GM18499 (cell line): Measurements from ENCODE around the gene CORIN.

Experiments used
- ATAC-seq: cut with Tn5 transposase; IDR thresholded peaks from one replicate; pipeline ENCODE4 v1.9.1; 2021; ENCODE audit warnings: moderate number of reproducible peaks; ENCODE audit not compliant: insufficient read depth, unreplicated experiment

Gene CORIN, protein sequence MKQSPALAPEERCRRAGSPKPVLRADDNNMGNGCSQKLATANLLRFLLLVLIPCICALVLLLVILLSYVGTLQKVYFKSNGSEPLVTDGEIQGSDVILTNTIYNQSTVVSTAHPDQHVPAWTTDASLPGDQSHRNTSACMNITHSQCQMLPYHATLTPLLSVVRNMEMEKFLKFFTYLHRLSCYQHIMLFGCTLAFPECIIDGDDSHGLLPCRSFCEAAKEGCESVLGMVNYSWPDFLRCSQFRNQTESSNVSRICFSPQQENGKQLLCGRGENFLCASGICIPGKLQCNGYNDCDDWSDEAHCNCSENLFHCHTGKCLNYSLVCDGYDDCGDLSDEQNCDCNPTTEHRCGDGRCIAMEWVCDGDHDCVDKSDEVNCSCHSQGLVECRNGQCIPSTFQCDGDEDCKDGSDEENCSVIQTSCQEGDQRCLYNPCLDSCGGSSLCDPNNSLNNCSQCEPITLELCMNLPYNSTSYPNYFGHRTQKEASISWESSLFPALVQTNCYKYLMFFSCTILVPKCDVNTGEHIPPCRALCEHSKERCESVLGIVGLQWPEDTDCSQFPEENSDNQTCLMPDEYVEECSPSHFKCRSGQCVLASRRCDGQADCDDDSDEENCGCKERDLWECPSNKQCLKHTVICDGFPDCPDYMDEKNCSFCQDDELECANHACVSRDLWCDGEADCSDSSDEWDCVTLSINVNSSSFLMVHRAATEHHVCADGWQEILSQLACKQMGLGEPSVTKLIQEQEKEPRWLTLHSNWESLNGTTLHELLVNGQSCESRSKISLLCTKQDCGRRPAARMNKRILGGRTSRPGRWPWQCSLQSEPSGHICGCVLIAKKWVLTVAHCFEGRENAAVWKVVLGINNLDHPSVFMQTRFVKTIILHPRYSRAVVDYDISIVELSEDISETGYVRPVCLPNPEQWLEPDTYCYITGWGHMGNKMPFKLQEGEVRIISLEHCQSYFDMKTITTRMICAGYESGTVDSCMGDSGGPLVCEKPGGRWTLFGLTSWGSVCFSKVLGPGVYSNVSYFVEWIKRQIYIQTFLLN

GRCh38 chr4:47837908-47838294 is at the start of gene CORIN:
CORIN (minus strand) TSS chr4:47838067; CDS start chr4:47837949, 118 bp downstream.
- ATAC-seq, result no peak

DNA sequence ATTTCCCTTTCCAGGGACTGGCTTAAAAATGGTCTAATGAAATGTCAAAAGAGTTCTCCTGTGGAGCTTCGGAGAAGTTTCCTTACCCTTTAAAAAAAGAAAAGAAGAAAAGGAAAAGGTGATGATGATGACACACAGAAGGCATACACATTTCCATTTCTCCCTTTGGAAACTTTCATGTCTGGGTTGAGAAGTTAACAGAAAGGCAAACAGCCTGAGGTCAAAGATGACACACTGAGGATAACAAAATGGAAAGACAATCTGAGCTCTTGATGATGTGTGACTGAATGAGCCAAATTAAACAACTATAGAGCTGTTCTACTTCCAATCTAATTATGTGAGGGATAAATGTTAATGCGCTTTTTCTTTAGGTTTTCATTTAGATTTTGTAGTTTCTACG is 44.4 kb upstream of the CORIN start:
- ATAC-seq, result no peak

- no peak for ATAC-seq
These were observed 41.6 kb upstream of the CORIN start for GRCh38 chr4:47879458-47879857.

DNA sequence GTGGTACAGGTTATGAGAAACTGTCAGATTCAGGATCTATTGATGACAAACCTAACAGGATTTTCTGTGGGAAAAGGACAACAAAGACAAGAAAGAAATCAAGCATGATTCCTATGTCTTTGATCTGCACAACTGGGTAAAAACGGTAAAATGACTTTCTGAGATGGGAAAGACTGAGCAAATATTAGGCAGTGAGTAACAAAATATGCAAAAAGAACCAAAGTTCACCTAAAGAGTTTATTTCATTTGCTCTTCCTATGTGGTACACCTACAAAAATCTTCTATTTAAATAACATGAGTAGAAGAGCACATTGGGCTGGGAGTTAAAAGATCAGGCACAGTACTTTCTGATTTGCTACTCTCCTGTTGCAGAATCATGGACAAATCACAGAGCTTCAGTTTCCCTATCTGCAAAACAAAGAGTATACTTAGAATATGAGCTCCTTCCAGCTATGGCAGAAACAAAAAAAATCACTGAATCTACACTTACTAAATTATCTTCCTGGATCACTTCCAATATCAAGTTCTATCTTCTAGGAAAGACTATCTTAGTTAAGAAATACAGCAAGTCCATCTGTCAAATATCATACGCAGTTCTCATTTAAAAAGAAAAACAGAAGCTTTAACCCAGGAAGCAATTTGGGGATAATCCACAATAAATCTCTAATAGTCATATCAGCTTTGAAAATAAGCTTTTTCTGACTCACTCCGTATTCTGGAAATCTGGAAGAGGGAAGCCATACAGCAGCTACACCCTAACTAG is 39.1 kb upstream of the CORIN start:
- ATAC-seq, result no peak

DNA sequence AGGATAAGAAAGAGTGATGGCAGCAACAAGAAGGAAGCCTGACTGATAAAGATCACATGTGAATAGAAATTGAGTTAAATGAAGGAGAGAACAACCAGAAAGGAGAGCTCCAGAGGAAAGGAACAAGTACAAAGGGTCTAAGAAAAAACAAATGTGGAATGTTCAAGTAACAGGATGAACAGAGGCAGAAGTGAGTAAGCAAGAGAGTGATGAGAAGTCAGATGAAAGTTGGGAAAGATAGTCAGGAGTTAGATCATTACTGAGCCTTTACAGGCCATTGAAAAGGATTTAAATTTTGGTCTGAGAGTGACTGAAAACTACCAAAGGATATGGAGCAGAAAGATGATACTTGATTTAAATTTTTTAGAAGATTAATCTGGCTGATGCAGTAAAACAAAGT is 38.4 kb upstream of the CORIN start:
- no peak for ATAC-seq

GRCh38 chr4:47873877-47874541 is 36.1 kb upstream of the CORIN start:
- ATAC-seq, result no peak

DNA sequence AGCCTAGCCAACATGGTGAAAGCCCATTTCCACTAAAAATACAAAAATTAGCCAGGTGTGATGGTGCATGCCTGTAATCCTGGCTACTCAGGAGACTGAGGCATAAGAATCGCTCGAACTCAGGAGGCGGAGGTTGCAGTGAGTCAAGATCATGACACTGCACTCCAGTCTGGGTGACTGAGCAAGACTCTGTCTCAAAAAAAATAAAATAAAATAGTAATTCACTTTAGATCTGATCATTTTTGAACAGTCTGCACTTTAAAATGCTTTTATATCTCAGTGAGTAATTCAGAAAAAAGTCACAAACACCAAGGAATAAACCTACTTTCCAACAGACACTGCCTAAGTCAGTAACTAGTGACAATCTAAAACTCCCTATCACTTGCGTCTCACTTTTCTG is 25.6 kb upstream of the CORIN start:
- no peak for ATAC-seq

DNA sequence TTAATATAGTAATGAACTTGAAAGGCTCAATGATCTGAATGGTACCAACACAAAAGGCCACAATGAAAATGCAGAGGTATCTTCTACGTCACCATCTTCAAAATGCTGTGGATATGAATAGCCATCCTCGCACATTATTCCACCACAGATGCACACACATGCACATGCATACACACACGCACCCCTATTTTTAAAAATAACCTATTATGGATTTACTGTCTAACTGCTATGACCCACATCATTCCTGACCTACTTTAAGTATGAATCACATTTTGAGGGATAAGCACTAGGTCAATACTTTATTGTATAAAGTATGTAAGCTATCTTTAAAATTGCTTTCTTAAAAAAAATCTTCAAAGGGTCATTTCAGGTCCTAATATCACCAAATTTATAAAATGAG is 24.4 kb upstream of the CORIN start:
- ATAC-seq, result no peak

GRCh38 chr4:47860305-47860704 is 22.4 kb upstream of the CORIN start:
- ATAC-seq, result no peak

- no peak for ATAC-seq
These were observed 20.1 kb upstream of the CORIN start for GRCh38 chr4:47858006-47858405.

- no peak for ATAC-seq
These were observed 18.8 kb upstream of the CORIN start for GRCh38 chr4:47856713-47857112.

DNA sequence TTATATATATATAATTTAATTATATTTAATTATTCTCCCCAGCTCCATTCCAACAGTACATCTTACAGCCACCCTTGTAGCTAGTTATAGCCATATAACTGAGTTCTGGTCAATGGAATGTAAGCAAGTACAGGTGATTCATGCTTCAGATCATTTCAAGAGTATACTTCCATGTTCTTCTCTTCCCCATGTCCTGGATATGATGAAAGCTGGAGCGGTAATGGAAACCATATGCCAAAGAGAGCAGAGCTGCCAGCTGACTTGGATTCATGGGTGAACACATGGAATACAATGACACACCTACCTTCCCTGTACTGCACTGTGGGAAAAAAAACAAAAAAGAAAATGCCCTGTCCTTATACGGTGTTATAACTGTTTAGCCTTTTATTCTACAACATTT is 17.5 kb upstream of the CORIN start:
- no peak for ATAC-seq

GRCh38 chr4:47852136-47852535 is 14.3 kb upstream of the CORIN start:
- no peak for ATAC-seq

DNA sequence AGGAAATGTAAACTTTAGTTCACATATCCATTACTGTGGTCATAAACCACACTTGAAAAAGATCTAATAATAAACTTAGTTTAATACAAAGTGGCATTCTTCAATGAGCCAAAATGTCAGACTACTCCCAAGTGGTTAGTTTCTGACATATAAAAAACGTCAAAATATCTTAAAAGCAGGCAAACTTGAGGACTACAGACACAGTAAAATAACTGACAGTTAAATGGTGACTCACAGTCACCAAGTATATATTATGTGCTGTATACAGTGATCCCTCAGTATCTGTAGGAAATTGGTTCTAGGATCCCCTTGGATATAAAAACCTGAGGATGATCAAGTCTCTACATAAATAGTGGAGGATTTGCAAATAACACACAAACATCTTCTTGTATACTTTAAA is 11.6 kb upstream of the CORIN start:
- ATAC-seq, result no peak

DNA sequence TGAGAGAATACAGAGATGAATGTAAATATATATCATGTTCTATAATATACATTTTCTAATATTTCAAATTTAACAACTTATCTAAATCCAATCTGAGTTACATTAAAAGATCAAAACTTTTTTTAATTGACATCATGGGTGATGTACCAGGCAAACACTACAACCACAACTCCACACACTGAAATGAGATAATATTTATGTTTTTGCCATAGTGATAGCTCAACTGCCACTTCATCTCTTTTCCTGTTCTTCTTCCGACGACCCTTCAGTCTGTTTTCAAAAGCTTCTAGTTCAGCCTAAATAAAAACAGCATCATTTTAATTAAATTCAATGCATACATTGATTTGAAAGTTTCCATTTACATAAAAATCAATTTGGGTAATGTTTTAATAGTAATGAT is 10.2 kb upstream of the CORIN start:
- no peak for ATAC-seq

- no peak for ATAC-seq
These were observed 5.1 kb upstream of the CORIN start for GRCh38 chr4:47842985-47843384.

DNA sequence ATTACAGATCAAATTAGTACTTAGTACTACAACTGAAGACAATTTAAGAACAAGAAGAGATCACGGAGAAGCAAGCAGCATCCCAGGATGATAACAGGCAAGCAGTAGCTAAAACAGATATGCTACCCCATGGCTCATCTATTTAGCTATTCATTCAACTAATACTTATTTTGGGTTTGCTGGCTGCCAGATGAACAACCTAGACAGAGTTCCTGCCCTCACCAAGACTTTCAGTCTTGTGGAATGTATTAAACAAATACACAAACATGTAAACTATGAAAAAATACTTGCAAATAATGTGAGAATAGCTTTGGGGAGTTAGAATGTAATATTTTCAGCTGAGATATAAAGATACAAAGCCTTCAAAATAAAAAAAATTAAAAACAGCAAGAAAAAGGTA is 2.4 kb upstream of the CORIN start:
- ATAC-seq, result no peak

- peak; percentile 80 for ATAC-seq
These were observed 1.4 kb upstream of the CORIN start for GRCh38 chr4:47839259-47839658.

- no peak for ATAC-seq
These were observed 578 bp upstream of the CORIN start for GRCh38 chr4:47838445-47838844.
